HCT116 (cell line): ENCODE results near the gene PPP1R1A.

Source experiments
- ATF3 ChIP-seq: IDR thresholded peaks from 2 replicates; pipeline ENCODE4 v1.6.1; 2012
- CTCF ChIP-seq, 3 experiments: fragments of 200-600 bp in 1 of 3; sonication (generic) in 1 of 3; IDR thresholded peaks in 2 of 3; conservative IDR thresholded peaks in 1 of 3; 2 replicates each; pipeline ENCODE4 v1.5.1; 2012 to 2017; ENCODE audit warnings: low read depth in 2 of 3, low read length in 2 of 3, antibody characterized with exemption in 1 of 3, borderline replicate concordance in 1 of 3, control low read depth in 1 of 3, mild to moderate bottlenecking in 1 of 3, mixed read lengths in 1 of 3, mixed run types in 1 of 3, moderate library complexity in 1 of 3; ENCODE audit not compliant: insufficient read depth in 1 of 3
- FOSL1 ChIP-seq: IDR thresholded peaks from 2 replicates; pipeline ENCODE4 v1.6.1; 2012; ENCODE audit warnings: low read depth
- JUND ChIP-seq: IDR thresholded peaks from 2 replicates; pipeline ENCODE4 v1.6.1; 2012
- POLR2A ChIP-seq: IDR thresholded peaks from 2 replicates; pipeline ENCODE4 v1.7.0; 2011; ENCODE audit warnings: borderline replicate concordance; ENCODE audit not compliant: insufficient read depth, insufficient read length; ENCODE audit errors: extremely low read depth
- POLR2AphosphoS5 ChIP-seq: IDR thresholded peaks from 2 replicates; pipeline ENCODE4 v1.6.1; 2011; ENCODE audit warnings: mild to moderate bottlenecking, low read depth, low read length, moderate library complexity
- RAD21 ChIP-seq: IDR thresholded peaks from 2 replicates; pipeline ENCODE4 v1.6.1; 2012; ENCODE audit warnings: low read depth, mild to moderate bottlenecking
- REST ChIP-seq: IDR thresholded peaks from 2 replicates; pipeline ENCODE4 v1.6.1; 2012; ENCODE audit warnings: low read depth
- YY1 ChIP-seq: IDR thresholded peaks from 2 replicates; pipeline ENCODE4 v1.6.1; 2011; ENCODE audit warnings: low read length, low read depth, moderate library complexity, mild to moderate bottlenecking; ENCODE audit not compliant: insufficient replicate concordance; ENCODE audit errors: extremely low read depth
- TF ChIP-seq, protein P1 (sequence below): IDR thresholded peaks from 2 replicates; pipeline ENCODE4 v1.6.1; 2012

DNA sequence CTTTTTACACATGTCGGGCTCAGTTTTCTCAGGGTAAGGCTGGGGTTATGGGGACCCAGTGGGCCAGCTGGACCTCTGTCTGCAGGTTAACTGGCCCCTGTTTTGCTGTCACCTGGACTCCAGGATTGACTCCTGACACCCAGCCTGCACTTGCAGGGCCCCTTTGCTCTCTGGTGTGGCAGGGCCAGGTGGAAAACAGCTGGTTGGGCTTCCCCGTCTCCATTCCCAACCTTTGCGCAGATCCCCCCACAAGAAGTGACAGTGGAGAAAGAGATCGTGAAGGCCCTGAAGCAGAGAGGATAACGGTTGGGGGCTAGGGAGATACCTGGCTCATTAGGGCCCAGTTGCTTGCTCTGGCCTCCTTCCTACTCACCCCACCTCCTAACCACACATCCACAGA, 1.5 kb upstream of the PPP1R1A start:
- TF ChIP-seq CTCF (IDR thresholded peaks at IDR 0.05 in 2 of 3, conservative IDR thresholded peaks at IDR 0.05 in 1 of 3; ENCODE audit: borderline replicate concordance in 1 of 3, insufficient read depth in 1 of 3, low read depth in 2 of 3, low read length in 2 of 3): no peak
- no peak for TF ChIP-seq JUND
- no peak for TF ChIP-seq YY1
- TF ChIP-seq ATF3: no peak
- no peak for TF ChIP-seq FOSL1
- TF ChIP-seq REST: no peak
- no peak for TF ChIP-seq POLR2A
- TF ChIP-seq, protein P1, sequence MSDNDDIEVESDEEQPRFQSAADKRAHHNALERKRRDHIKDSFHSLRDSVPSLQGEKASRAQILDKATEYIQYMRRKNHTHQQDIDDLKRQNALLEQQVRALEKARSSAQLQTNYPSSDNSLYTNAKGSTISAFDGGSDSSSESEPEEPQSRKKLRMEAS: no peak
- TF ChIP-seq RAD21: no peak
- TF ChIP-seq POLR2AphosphoS5: no peak
